GM12891 (cell line): Measurements from ENCODE around the gene RALGAPB.

ENCODE experiments used
- POLR2A ChIP-seq: IDR thresholded peaks from 2 replicates; pipeline ENCODE4 v1.6.1; 2011; ENCODE audit warnings: low read depth, low read length, control low read depth
- POLR2AphosphoS5 ChIP-seq: IDR thresholded peaks from 2 replicates; pipeline ENCODE4 v1.6.1; 2011; ENCODE audit warnings: low read depth, low read length, control low read depth
- TAF1 ChIP-seq: IDR thresholded peaks from 2 replicates; pipeline ENCODE4 v1.6.1; 2011; ENCODE audit warnings: low read depth, low read length, control low read depth

- TF ChIP-seq POLR2A (no peak), POLR2AphosphoS5 (no peak), TAF1 (no peak)
These were observed 116.7 kb downstream of the RALGAPB start for GRCh38 chr20:38589351-38589750.
